OCI-LY7 (cell line): ENCODE results near the gene C1orf74. TPM values are rescaled to one million over a fixed set of nuclear protein-coding genes. Genes with fewer than 3 reads are reported as not detected.

Experiments used
- BruUV-seq: library from RNA; stranded (reverse); fragments of 400-500 nt; replicated peaks from 2 replicates; lab custom pipeline; 2021; lab: Mats Ljungman, UMichigan
- CTCF ChIA-PET: fragments of 300-600 bp; sonication (Branson Sonifier 250); formaldehyde crosslinking; loops from one replicate; lab custom pipeline; 2022; ENCODE audit warnings: antibody characterized with exemption; ENCODE audit not compliant: unreplicated experiment; lab: Charles Lee
- POLR2A ChIA-PET: fragments of 300-600 bp; sonication (Branson Sonifier 250); formaldehyde crosslinking; loops from one replicate; lab custom pipeline; 2022; ENCODE audit warnings: antibody characterized with exemption; lab: Charles Lee
- DNase-seq: peaks from one replicate; pipeline ENCODE4 v3.0.0-alpha.2; 2015; ENCODE audit warnings: low spot score
- H2AFZ ChIP-seq: fragments of 200-600 bp; sonication (generic), shearing (Covaris generic); 2 replicates; pipeline ENCODE4 v1.6.1; 2014; ENCODE audit warnings: mild to moderate bottlenecking, antibody characterized with exemption, low read length, moderate library complexity
- H3K27ac ChIP-seq: fragments of 200-600 bp; sonication (generic); 2 replicates; pipeline ENCODE4 v1.5.1; 2014; ENCODE audit warnings: mixed run types, low read depth, mild to moderate bottlenecking, moderate library complexity, low read length, inconsistent platforms; ENCODE audit not compliant: poor library complexity, severe bottlenecking
- H3K36me3 ChIP-seq: fragments of 200-600 bp; sonication (generic); 2 replicates; pipeline ENCODE4 v1.6.1; 2014; ENCODE audit warnings: mild to moderate bottlenecking, antibody characterized with exemption, low read length, moderate library complexity, mixed read lengths; ENCODE audit not compliant: insufficient read depth
- H3K4me1 ChIP-seq: fragments of 200-600 bp; sonication (generic); 2 replicates; pipeline ENCODE4 v1.5.1; 2014; ENCODE audit warnings: mild to moderate bottlenecking, low read length; ENCODE audit not compliant: insufficient read depth, poor library complexity, severe bottlenecking
- H3K4me2 ChIP-seq: fragments of 200-600 bp; sonication (generic); 2 replicates; pipeline ENCODE4 v1.6.1; 2014; ENCODE audit warnings: mild to moderate bottlenecking, low read length
- H3K4me3 ChIP-seq: fragments of 200-600 bp; sonication (generic); 2 replicates; pipeline ENCODE4 v1.5.1; 2014; ENCODE audit warnings: mild to moderate bottlenecking, low read depth, low read length; ENCODE audit not compliant: poor library complexity, severe bottlenecking
- H3K79me2 ChIP-seq: fragments of 200-600 bp; sonication (generic); 2 replicates; pipeline ENCODE4 v1.6.1; 2016; ENCODE audit warnings: low read depth, mild to moderate bottlenecking, low read length, moderate library complexity, mixed read lengths; ENCODE audit not compliant: insufficient read depth
- H3K9me2 ChIP-seq: fragments of 200-600 bp; sonication (generic); 2 replicates; pipeline ENCODE4 v1.6.1; 2016; ENCODE audit warnings: mild to moderate bottlenecking, low read length, mixed read lengths; ENCODE audit not compliant: insufficient read depth
- H3K9me3 ChIP-seq: fragments of 200-600 bp; sonication (generic); 2 replicates; pipeline ENCODE4 v1.6.1; 2014; ENCODE audit warnings: mild to moderate bottlenecking, mixed run types, low read length, mixed read lengths
- H4K20me1 ChIP-seq: fragments of 200-600 bp; sonication (generic); 2 replicates; pipeline ENCODE4 v1.6.1; 2014; ENCODE audit warnings: mild to moderate bottlenecking, antibody characterized with exemption, low read length, moderate library complexity, mixed read lengths; ENCODE audit not compliant: insufficient read depth
- EZH2phosphoT487 ChIP-seq: fragments of 200-600 bp; sonication (generic); IDR thresholded peaks from 2 replicates; pipeline ENCODE4 v1.6.1; 2018; ENCODE audit warnings: low read depth, borderline replicate concordance, mild to moderate bottlenecking, mixed run types, antibody characterized with exemption, low read length, moderate library complexity, mixed read lengths
- intact Hi-C: fragments of 100-400 bp; cut with micrococcal nuclease; formaldehyde crosslinking; loops from one replicate; pipeline ENCODE4 v1.10.0; 2022; ENCODE audit not compliant: unreplicated experiment
- total RNA-seq, 2 experiments: library from RNA; depleted of rRNA in 1 of 2; stranded (reverse); fragments of >200 nt in 1 of 2; shearing (Covaris generic) in 1 of 2; gene quantifications; 2 replicates each; pipeline ENCODE4 v1.2.3, GENCODE V29; 2014 to 2022
- TF ChIP-seq, protein P1 (sequence below): fragments of 200-600 bp; sonication (generic); conservative IDR thresholded peaks from 2 replicates; pipeline ENCODE4 v1.5.1; 2014; ENCODE audit warnings: mild to moderate bottlenecking, antibody characterized with exemption, low read length, moderate library complexity, mixed read lengths

The C1orf74 gene
- total RNA-seq, 2 experiments from 2014 or later: 4.2 to 4.4 TPM

DNA sequence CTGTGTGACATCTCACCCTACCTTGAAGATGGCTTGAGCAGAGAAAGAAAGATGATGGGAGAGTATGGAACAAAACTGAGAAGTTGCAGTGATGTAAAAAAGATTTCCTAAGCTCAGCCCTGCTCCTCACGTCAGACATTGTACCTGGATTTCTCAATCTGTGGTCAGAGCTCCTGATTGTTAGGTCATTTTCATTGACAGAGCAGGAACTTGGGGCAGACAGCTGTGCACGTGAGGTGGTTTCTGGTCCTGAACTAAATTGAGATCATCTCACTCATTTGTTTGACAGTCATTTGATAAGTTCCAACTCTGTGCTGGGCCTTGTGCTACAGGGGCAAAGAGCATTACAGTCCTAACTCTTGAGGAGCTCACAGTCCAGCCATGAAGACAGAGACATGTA, 18.3 kb downstream of the C1orf74 start:
- H4K20me1 ChIP-seq: no peaks in the 10 kb centered on the region
- TF ChIP-seq EZH2phosphoT487: no peak
- TF ChIP-seq, protein P1, sequence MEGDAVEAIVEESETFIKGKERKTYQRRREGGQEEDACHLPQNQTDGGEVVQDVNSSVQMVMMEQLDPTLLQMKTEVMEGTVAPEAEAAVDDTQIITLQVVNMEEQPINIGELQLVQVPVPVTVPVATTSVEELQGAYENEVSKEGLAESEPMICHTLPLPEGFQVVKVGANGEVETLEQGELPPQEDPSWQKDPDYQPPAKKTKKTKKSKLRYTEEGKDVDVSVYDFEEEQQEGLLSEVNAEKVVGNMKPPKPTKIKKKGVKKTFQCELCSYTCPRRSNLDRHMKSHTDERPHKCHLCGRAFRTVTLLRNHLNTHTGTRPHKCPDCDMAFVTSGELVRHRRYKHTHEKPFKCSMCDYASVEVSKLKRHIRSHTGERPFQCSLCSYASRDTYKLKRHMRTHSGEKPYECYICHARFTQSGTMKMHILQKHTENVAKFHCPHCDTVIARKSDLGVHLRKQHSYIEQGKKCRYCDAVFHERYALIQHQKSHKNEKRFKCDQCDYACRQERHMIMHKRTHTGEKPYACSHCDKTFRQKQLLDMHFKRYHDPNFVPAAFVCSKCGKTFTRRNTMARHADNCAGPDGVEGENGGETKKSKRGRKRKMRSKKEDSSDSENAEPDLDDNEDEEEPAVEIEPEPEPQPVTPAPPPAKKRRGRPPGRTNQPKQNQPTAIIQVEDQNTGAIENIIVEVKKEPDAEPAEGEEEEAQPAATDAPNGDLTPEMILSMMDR: no peak
- ChIA-PET POLR2A (interaction anchor here (0.6 to 6.4 kb wide), 5 partner anchors 9 to 1577 kb away, joined by 3 to 50 read pairs (median 4); partner anchors contain the start of genes C1orf74 and TRAF3IP3), CTCF (no interaction called here)
- no peak overlapping the region for H3K4me3 ChIP-seq
- no peak overlapping the region for H2AFZ ChIP-seq
- H3K4me1 ChIP-seq: peaks cover 27% of the 10 kb centered on the region
- no peak overlapping the region for H3K4me2 ChIP-seq
- no TSS peak for BruUV-seq
- H3K36me3 ChIP-seq: peaks cover 49% of the 10 kb centered on the region
- intact Hi-C loops: no loop called here
- DNase-seq: no peak
- no peaks in the 10 kb centered on the region for H3K9me3 ChIP-seq
- H3K79me2 ChIP-seq: no peaks in the 10 kb centered on the region
- no peaks in the 10 kb centered on the region for H3K9me2 ChIP-seq
- no peak overlapping the region for H3K27ac ChIP-seq

DNA sequence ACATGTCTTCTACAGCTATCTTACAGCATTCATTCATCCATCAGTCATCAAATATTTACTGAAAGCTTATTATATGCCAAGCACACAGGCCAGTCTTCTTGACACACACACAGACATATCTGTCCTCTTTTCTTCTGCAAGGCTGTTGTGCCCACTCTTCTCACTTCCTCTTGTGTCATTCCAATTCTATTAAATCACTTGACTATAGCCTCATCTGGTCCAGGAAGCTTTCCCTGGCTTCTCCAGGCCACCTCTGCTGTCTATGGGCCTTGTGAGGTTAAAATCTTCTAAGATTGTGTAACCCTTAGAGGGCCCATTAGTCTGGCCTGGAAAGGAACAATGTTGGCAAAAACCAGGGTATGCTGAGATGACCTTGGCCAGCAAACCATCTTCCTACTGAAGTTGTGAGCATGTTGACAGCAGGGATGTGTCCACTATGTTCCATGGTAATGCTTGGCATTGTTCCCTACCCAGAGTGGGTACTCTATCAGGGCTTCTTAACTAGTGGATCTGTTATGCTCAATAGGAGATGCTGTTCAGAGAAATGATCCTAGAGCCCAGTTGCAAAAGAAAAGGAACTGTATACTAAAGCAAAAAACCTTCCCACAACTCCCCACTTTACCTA, 23.2 kb downstream of the C1orf74 start:
- Histone ChIP-seq H3K27ac (no peak overlapping the region), H3K9me3 (no peaks in the 10 kb centered on the region), H4K20me1 (no peaks in the 10 kb centered on the region), H3K4me3 (no peak overlapping the region), H2AFZ (no peak overlapping the region), H3K4me1 (peaks cover 18% of the 10 kb centered on the region), H3K36me3 (peaks cover 53% of the 10 kb centered on the region), H3K9me2 (no peaks in the 10 kb centered on the region), H3K4me2 (no peak overlapping the region), H3K79me2 (peaks cover 9% of the 10 kb centered on the region; the same call in 1 of the 2 replicates)
- intact Hi-C loops: no loop called here
- ChIA-PET CTCF (no interaction called here), POLR2A (interaction anchor here (1.3 to 1.4 kb wide), 2 partner anchors 14 to 22 kb away, joined by 3 to 7 read pairs; no protein-coding TSS in a partner anchor)
- TF ChIP-seq EZH2phosphoT487: no peak
- TF ChIP-seq, protein P1: no peak
- BruUV-seq: no TSS peak
- no peak for DNase-seq

DNA sequence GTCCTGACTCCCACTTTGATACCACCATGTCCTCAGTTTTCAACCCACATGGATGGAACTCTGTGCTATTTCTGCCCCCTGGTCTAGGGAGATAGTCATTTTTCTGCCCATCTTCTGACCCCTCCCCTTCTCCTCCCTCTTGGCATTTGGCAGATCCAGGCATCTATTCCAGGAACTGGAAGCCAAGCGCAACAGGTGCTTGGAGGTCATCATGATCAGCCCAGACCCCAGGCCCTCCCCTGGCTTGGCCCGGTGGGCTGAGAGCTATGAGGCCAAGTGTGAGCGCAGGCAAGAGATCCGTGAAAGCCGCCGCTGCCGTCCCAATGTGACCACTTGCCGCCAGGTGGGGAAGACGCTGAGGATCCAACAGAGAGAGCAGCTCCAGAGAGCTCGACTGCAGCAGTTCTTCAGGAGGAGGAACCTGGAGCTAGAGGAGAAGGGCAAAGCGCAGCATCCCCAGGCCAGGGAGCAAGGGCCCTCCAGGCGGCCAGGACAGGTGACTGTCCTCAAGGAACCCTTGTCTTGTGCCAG, 24.5 kb downstream of the C1orf74 start:
- no peak overlapping the region for H3K4me3 ChIP-seq
- H3K36me3 ChIP-seq: peaks cover 52% of the 10 kb centered on the region
- no peak overlapping the region for H2AFZ ChIP-seq
- H3K4me2 ChIP-seq: no peak overlapping the region
- DNase-seq: no peak
- peaks cover 29% of the 10 kb centered on the region for H3K4me1 ChIP-seq
- ChIA-PET POLR2A (interaction anchor here (1.3 to 6.1 kb wide), 3 partner anchors 7 to 24 kb away, joined by 3 to 50 read pairs (median 7); no protein-coding TSS in a partner anchor), CTCF (no interaction called here)
- TF ChIP-seq, protein P1: no peak
- no peak for TF ChIP-seq EZH2phosphoT487
- no peak overlapping the region for H3K27ac ChIP-seq
- no peaks in the 10 kb centered on the region for H3K9me2 ChIP-seq
- no peaks in the 10 kb centered on the region for H4K20me1 ChIP-seq
- no TSS peak for BruUV-seq
- H3K79me2 ChIP-seq: peaks cover 9% of the 10 kb centered on the region; the same call in 1 of the 2 replicates
- H3K9me3 ChIP-seq: no peaks in the 10 kb centered on the region
- intact Hi-C loops: loop anchor here (10.0 kb wide), 1 partner anchor 575 kb away; no protein-coding TSS in a partner anchor
